Measurements from ENCODE around the gene DMXL1. TPM values are rescaled to one million over a fixed set of nuclear protein-coding genes. Genes with fewer than 3 reads are reported as not detected.

DMXL1 gene

Small RNA genes within 50 kb of the gene (small RNA-seq; reads per million reads assigned to genes)
- gene LAMTOR3P2 (ENCODE audit: insufficient read depth) (not detected), gene MIR5706 (ENCODE audit: insufficient read depth) (4.5 reads per million, percentile 66 among the genes with 10 or more reads in this experiment), gene RNU6-701P (ENCODE audit: insufficient read depth) (not detected)

Measured in mesendoderm (in vitro differentiated cells).